ENCODE measurements around the gene MED12.

MED12 gene

GRCh38 chrX:71154641-71155040 lies 36.2 kb downstream of the MED12 start:
- TF ChIP-seq CTCF (IDR thresholded peaks at IDR 0.05; ENCODE audit: low read depth, low read length, missing control alignments), result no peak
- no peak overlapping the region for H3K4me3 ChIP-seq (ENCODE audit: low read depth, low read length)
- in situ Hi-C loops (cut with HindIII; ENCODE audit: low sequenced_read_pairs), result no loop called here
- no peak for DNase-seq (ENCODE audit: low read depth)

- TF ChIP-seq CTCF (IDR thresholded peaks at IDR 0.05; ENCODE audit: low read depth, low read length, missing control alignments), result no peak
- in situ Hi-C loops (cut with HindIII; ENCODE audit: low sequenced_read_pairs), result no loop called here
- no peak overlapping the region for H3K4me3 ChIP-seq (ENCODE audit: low read depth, low read length)
- DNase-seq (ENCODE audit: low read depth), result no peak
Observed at GRCh38 chrX:71158603-71159002, 40.2 kb downstream of the MED12 start.

GRCh38 chrX:71159335-71159734 lies 40.9 kb downstream of the MED12 start:
- TF ChIP-seq CTCF (IDR thresholded peaks at IDR 0.05; ENCODE audit: low read depth, low read length, missing control alignments), result no peak
- DNase-seq (ENCODE audit: low read depth), result no peak
- in situ Hi-C loops (cut with HindIII; ENCODE audit: low sequenced_read_pairs), result no loop called here

GRCh38 chrX:71160475-71160874 lies 42.1 kb downstream of the MED12 start:
- in situ Hi-C loops (cut with HindIII; ENCODE audit: low sequenced_read_pairs), result no loop called here
- no peak for TF ChIP-seq CTCF (IDR thresholded peaks at IDR 0.05; ENCODE audit: low read depth, low read length, missing control alignments)

More at GRCh38 chrX:71159335-71159734, 40.9 kb downstream of the MED12 start:
- H3K4me3 ChIP-seq (ENCODE audit: low read depth, low read length), result no peak overlapping the region

GRCh38 chrX:71162981-71163380 lies 44.6 kb downstream of the MED12 start:
- H3K4me3 ChIP-seq (ENCODE audit: low read depth, low read length), result no peak overlapping the region
- no peak for TF ChIP-seq CTCF (IDR thresholded peaks at IDR 0.05; ENCODE audit: low read depth, low read length, missing control alignments)
- no peak for DNase-seq (ENCODE audit: low read depth)
- in situ Hi-C loops (cut with HindIII; ENCODE audit: low sequenced_read_pairs), result no loop called here

More at GRCh38 chrX:71160475-71160874, 42.1 kb downstream of the MED12 start:
- no peak for DNase-seq (ENCODE audit: low read depth)
- H3K4me3 ChIP-seq (ENCODE audit: low read depth, low read length), result no peak overlapping the region

- TF ChIP-seq CTCF (IDR thresholded peaks at IDR 0.05; ENCODE audit: low read depth, low read length, missing control alignments), result no peak
- H3K4me3 ChIP-seq (ENCODE audit: low read depth, low read length), result no peak overlapping the region
- in situ Hi-C loops (cut with HindIII; ENCODE audit: low sequenced_read_pairs), result no loop called here
- DNase-seq (ENCODE audit: low read depth), result no peak
Observed at GRCh38 chrX:71164071-71164470, 45.7 kb downstream of the MED12 start.

GRCh38 chrX:71166461-71166860 lies 48.1 kb downstream of the MED12 start:
- no peak for TF ChIP-seq CTCF (IDR thresholded peaks at IDR 0.05; ENCODE audit: low read depth, low read length, missing control alignments)
- no peak for DNase-seq (ENCODE audit: low read depth)
- in situ Hi-C loops (cut with HindIII; ENCODE audit: low sequenced_read_pairs), result no loop called here
- H3K4me3 ChIP-seq (ENCODE audit: low read depth, low read length), result no peak overlapping the region
